HFF-Myc (cell line): ENCODE results near the gene BCHE.

ENCODE experiments used
- DNase-seq: peaks from one replicate; pipeline ENCODE4 v3.0.0-alpha.2; 2011; ENCODE audit warnings: low read depth; ENCODE audit errors: extremely low read depth
- H3K4me3 ChIP-seq: replicated peaks from 2 replicates; pipeline ENCODE4 v1.5.1; 2011; ENCODE audit warnings: low read depth, mild to moderate bottlenecking, control low read depth, low read length
- CTCF ChIP-seq: IDR thresholded peaks from 2 replicates; pipeline ENCODE4 v1.5.1; 2012; ENCODE audit warnings: mild to moderate bottlenecking, low read depth, low read length, control low read depth; ENCODE audit errors: missing control alignments

Gene BCHE

GRCh38 chr3:165759041-165759440 lies 78.2 kb downstream of the BCHE start:
- no peak overlapping the region for H3K4me3 ChIP-seq
- no peak for TF ChIP-seq CTCF
- no peak for DNase-seq

- H3K4me3 ChIP-seq: no peak overlapping the region
- no peak for DNase-seq
- no peak for TF ChIP-seq CTCF
Measured at GRCh38 chr3:165755571-165755970, 81.7 kb downstream of the BCHE start.

GRCh38 chr3:165754219-165755007 lies 82.8 kb downstream of the BCHE start:
- H3K4me3 ChIP-seq: no peak overlapping the region
- TF ChIP-seq CTCF: no peak
- no peak for DNase-seq

- no peak for TF ChIP-seq CTCF
- no peak for DNase-seq
Measured at GRCh38 chr3:165753560-165753959, 83.7 kb downstream of the BCHE start.

GRCh38 chr3:165751637-165752036 lies 85.6 kb downstream of the BCHE start:
- no peak for DNase-seq
- no peak for TF ChIP-seq CTCF
- no peak overlapping the region for H3K4me3 ChIP-seq

More at GRCh38 chr3:165753560-165753959, 83.7 kb downstream of the BCHE start:
- H3K4me3 ChIP-seq: no peak overlapping the region

- H3K4me3 ChIP-seq: no peak overlapping the region
- no peak for DNase-seq
Measured at GRCh38 chr3:165749821-165750220, 87.4 kb downstream of the BCHE start.

More at GRCh38 chr3:165749821-165750220, 87.4 kb downstream of the BCHE start:
- no peak for TF ChIP-seq CTCF
